Measurements from ENCODE around the gene ATM.

DNA sequence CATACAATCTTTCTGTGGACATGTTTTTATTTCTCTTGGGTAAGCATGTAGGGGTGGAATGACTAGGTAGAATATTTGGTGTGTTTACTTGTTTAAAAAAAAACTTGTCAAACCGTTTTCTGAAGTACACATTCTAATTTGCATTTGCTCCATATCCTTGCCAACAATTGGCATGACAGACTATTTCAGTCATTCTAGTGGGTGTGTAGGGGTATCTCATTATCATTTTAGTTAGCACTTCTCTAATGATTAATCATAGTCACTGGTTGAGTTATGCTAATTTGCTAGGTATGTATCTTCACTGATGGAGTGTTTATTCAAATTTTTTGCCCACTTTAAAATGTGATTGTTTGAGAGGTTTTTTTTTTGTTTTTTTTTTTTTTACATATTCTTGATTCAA, 180.2 kb downstream of the ATM start:
- no peak for TF ChIP-seq ZNF217 (IDR thresholded peaks at IDR 0.05)
- TF ChIP-seq FOXM1 (IDR thresholded peaks at IDR 0.05; ENCODE audit: low read depth, low read length) = no peak
- no peak for TF ChIP-seq MYB (IDR thresholded peaks at IDR 0.05; ENCODE audit: borderline replicate concordance, low read depth, low read length)
- no peak for TF ChIP-seq SP1 (IDR thresholded peaks at IDR 0.05; ENCODE audit: low read depth, low read length)
- TF ChIP-seq EP300 (IDR thresholded peaks at IDR 0.05; ENCODE audit: borderline replicate concordance in 1 of 2, control insufficient read depth in 1 of 2, low read depth in 2 of 2, low read length in 2 of 2) = no peak
- TF ChIP-seq, protein P1, sequence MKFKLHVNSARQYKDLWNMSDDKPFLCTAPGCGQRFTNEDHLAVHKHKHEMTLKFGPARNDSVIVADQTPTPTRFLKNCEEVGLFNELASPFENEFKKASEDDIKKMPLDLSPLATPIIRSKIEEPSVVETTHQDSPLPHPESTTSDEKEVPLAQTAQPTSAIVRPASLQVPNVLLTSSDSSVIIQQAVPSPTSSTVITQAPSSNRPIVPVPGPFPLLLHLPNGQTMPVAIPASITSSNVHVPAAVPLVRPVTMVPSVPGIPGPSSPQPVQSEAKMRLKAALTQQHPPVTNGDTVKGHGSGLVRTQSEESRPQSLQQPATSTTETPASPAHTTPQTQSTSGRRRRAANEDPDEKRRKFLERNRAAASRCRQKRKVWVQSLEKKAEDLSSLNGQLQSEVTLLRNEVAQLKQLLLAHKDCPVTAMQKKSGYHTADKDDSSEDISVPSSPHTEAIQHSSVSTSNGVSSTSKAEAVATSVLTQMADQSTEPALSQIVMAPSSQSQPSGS (IDR thresholded peaks at IDR 0.05; ENCODE audit: low read length) = no peak
- TF ChIP-seq CBX5 (IDR thresholded peaks at IDR 0.05; ENCODE audit: low read depth) = no peak
- TF ChIP-seq BHLHE40 (IDR thresholded peaks at IDR 0.05; ENCODE audit: borderline replicate concordance in 1 of 2, low read depth in 2 of 2, low read length in 1 of 2) = no peak
- no peak for TF ChIP-seq TARDBP (IDR thresholded peaks at IDR 0.05; ENCODE audit: borderline replicate concordance)
- no peak for TF ChIP-seq STAT3 (IDR thresholded peaks at IDR 0.05; ENCODE audit: low read depth, low read length)
- no peak for TF ChIP-seq ZBED1 (IDR thresholded peaks at IDR 0.05; ENCODE audit: borderline replicate concordance)
- no peak for TF ChIP-seq RFX5 (IDR thresholded peaks at IDR 0.05; ENCODE audit: low read depth, low read length)
- TF ChIP-seq, protein P2, sequence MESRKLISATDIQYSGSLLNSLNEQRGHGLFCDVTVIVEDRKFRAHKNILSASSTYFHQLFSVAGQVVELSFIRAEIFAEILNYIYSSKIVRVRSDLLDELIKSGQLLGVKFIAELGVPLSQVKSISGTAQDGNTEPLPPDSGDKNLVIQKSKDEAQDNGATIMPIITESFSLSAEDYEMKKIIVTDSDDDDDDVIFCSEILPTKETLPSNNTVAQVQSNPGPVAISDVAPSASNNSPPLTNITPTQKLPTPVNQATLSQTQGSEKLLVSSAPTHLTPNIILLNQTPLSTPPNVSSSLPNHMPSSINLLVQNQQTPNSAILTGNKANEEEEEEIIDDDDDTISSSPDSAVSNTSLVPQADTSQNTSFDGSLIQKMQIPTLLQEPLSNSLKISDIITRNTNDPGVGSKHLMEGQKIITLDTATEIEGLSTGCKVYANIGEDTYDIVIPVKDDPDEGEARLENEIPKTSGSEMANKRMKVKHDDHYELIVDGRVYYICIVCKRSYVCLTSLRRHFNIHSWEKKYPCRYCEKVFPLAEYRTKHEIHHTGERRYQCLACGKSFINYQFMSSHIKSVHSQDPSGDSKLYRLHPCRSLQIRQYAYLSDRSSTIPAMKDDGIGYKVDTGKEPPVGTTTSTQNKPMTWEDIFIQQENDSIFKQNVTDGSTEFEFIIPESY (IDR thresholded peaks at IDR 0.05) = no peak
- TF ChIP-seq, protein P3, sequence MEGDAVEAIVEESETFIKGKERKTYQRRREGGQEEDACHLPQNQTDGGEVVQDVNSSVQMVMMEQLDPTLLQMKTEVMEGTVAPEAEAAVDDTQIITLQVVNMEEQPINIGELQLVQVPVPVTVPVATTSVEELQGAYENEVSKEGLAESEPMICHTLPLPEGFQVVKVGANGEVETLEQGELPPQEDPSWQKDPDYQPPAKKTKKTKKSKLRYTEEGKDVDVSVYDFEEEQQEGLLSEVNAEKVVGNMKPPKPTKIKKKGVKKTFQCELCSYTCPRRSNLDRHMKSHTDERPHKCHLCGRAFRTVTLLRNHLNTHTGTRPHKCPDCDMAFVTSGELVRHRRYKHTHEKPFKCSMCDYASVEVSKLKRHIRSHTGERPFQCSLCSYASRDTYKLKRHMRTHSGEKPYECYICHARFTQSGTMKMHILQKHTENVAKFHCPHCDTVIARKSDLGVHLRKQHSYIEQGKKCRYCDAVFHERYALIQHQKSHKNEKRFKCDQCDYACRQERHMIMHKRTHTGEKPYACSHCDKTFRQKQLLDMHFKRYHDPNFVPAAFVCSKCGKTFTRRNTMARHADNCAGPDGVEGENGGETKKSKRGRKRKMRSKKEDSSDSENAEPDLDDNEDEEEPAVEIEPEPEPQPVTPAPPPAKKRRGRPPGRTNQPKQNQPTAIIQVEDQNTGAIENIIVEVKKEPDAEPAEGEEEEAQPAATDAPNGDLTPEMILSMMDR (IDR thresholded peaks at IDR 0.05 in 2 of 3, conservative IDR thresholded peaks at IDR 0.05 in 1 of 3; ENCODE audit: control insufficient read depth in 2 of 3, extremely low read depth in 1 of 3, insufficient read depth in 1 of 3, low read depth in 3 of 3, low read length in 3 of 3) = no peak

Data from GM12878 (cell line).